ENCODE data around the gene PARD6B.
"Not testable (repeated sequence)": the region's sequence is repeated elsewhere in the genome, so short reads cannot be mapped to it uniquely, and the experiment has no call there.

The PARD6B gene

GRCh38 chr20:50704514-50704913, 26.9 kb upstream of the PARD6B start:
- no peak for DNase-seq

- no peak for DNase-seq
These were observed 26.4 kb upstream of the PARD6B start for GRCh38 chr20:50704971-50705370.

GRCh38 chr20:50708845-50709635, 22.3 kb upstream of the PARD6B start:
- no peak for DNase-seq

- DNase-seq, result no peak
These were observed 21.8 kb upstream of the PARD6B start for GRCh38 chr20:50709636-50709973.

- DNase-seq, result no peak
These were observed 20.8 kb upstream of the PARD6B start for GRCh38 chr20:50710492-50711063.

GRCh38 chr20:50711113-50711825, 20.1 kb upstream of the PARD6B start:
- no peak for DNase-seq

GRCh38 chr20:50712771-50713656, 18.4 kb upstream of the PARD6B start:
- no peak for DNase-seq

GRCh38 chr20:50713657-50714101, 17.7 kb upstream of the PARD6B start:
- DNase-seq, result no peak

- not testable (repeated sequence) for DNase-seq
These were observed 17.0 kb upstream of the PARD6B start for GRCh38 chr20:50714426-50714825.

GRCh38 chr20:50715694-50716093, 15.7 kb upstream of the PARD6B start:
- no peak for DNase-seq

- DNase-seq, result no peak
These were observed 14.9 kb upstream of the PARD6B start for GRCh38 chr20:50716518-50716917.

GRCh38 chr20:50717312-50717711, 14.1 kb upstream of the PARD6B start:
- no peak for DNase-seq

- DNase-seq, result no peak
These were observed 13.2 kb upstream of the PARD6B start for GRCh38 chr20:50717974-50718761.

- no peak for DNase-seq
These were observed 12.1 kb upstream of the PARD6B start for GRCh38 chr20:50719328-50719727.

- no peak for DNase-seq
These were observed 11.4 kb upstream of the PARD6B start for GRCh38 chr20:50720026-50720425.

GRCh38 chr20:50720582-50720981, 10.8 kb upstream of the PARD6B start:
- no peak for DNase-seq

GRCh38 chr20:50721881-50722281, 9.5 kb upstream of the PARD6B start:
- no peak for DNase-seq

- no peak for DNase-seq
These were observed 8.8 kb upstream of the PARD6B start for GRCh38 chr20:50722424-50723155.

GRCh38 chr20:50723672-50724071, 7.7 kb upstream of the PARD6B start:
- no peak for DNase-seq

GRCh38 chr20:50724112-50724725, 7.2 kb upstream of the PARD6B start:
- DNase-seq, result no peak
